Heart left ventricle (tissue), 13 donors: ENCODE measurements around the gene ATRX.

Experiments
- POLR2A ChIP-seq, 2 donors: fragments of 450-650 bp; IDR thresholded peaks; one replicate each; pipeline ENCODE4 v1.6.1; 2017; ENCODE audit warnings: antibody characterized with exemption in 2 of 2, mild to moderate bottlenecking in 2 of 2, moderate library complexity in 2 of 2
- TF ChIP-seq, protein P1 (sequence below), 12 donors: fragments of 200-600 bp; sonication (generic) in 4 of 12; IDR thresholded peaks; one replicate each; pipeline versions ENCODE4 v1.5.0 to v1.8.0; 2018 to 2022; ENCODE audit warnings: antibody characterized with exemption in 12 of 12, mild to moderate bottlenecking in 5 of 12
- donor health status: ischemic (EF 13 %, LVEDD 7.1; RV severe dilation, severe dysfunction).
- donor health status: DM: no; HTN: yes; CAD: no.
- donor health status: DM: no; HTN: no; CAD: no.
- donor health status: ischemic (EF 25% LVEDD 6.9; RV normal size, moderate dysfunction).
- donor health status: ischemic (EF 25% LVEDD 5.7; RV mildly dilated, moderate dysfunction).
- donor health status: ischemic (EF 35%, LVEDD 5.7; RV mildly dilated, moderate dysfunction).
- donor health status: nonischemic (EF 11% LVEDD 7.7; RV severe dilation, severe dysfunction).
- donor health status: DM: yes; HTN: yes; CAD: no.
- donor health status: PGD.
- donor health status: ischemic (EF 29% LVEDD 5.4; RV normal size, mild dysfunction).
- donor health status: nonischemic (EF 23%, LVEDD 6.1; RV moderate dilation, normal function).

DNA sequence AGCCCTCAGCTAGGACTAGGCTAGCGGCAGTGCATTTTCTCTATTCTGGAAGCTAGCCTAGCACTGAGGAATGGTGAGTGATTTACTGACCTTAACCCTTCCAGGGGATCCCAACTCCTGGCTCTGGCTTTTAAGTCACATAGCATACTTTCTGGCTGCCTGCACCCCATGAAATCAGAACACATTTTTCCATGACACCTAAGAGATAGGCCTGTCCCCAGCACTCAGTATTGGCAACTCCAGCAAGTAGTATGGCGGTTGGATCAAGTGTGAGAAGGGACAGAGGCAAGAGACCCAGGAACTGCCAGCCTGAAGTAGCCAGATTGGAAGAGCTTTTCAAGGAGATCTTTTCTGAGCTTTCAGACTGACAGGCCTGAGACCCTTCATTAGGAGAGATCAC is 330.6 kb downstream of the ATRX start:
- TF ChIP-seq POLR2A (IDR thresholded peaks at IDR 0.05) = no peak
- TF ChIP-seq, protein P1, sequence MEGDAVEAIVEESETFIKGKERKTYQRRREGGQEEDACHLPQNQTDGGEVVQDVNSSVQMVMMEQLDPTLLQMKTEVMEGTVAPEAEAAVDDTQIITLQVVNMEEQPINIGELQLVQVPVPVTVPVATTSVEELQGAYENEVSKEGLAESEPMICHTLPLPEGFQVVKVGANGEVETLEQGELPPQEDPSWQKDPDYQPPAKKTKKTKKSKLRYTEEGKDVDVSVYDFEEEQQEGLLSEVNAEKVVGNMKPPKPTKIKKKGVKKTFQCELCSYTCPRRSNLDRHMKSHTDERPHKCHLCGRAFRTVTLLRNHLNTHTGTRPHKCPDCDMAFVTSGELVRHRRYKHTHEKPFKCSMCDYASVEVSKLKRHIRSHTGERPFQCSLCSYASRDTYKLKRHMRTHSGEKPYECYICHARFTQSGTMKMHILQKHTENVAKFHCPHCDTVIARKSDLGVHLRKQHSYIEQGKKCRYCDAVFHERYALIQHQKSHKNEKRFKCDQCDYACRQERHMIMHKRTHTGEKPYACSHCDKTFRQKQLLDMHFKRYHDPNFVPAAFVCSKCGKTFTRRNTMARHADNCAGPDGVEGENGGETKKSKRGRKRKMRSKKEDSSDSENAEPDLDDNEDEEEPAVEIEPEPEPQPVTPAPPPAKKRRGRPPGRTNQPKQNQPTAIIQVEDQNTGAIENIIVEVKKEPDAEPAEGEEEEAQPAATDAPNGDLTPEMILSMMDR (IDR thresholded peaks at IDR 0.05) = no peak
